H1 (cell line): ENCODE data around the gene PDZRN3.

Experiments
- EZH2 ChIP-seq: fragments of 200-600 bp; sonication (generic); IDR thresholded peaks from 2 replicates; pipeline ENCODE4 v1.7.1; 2012; ENCODE audit warnings: low read depth, mild to moderate bottlenecking, moderate library complexity, low read length, inconsistent platforms; ENCODE audit not compliant: severe bottlenecking
- JUN ChIP-seq: IDR thresholded peaks from 2 replicates; pipeline ENCODE4 v1.6.1; 2011; ENCODE audit warnings: low read depth, mild to moderate bottlenecking, improper control_type of control experiment, low read length
- JUND ChIP-seq: IDR thresholded peaks from 2 replicates; pipeline ENCODE4 v1.6.1; 2011; ENCODE audit warnings: mild to moderate bottlenecking, improper control_type of control experiment, low read length
- KDM5A ChIP-seq: fragments of 200-600 bp; IDR thresholded peaks from 2 replicates; pipeline ENCODE4 v1.7.1; 2012; ENCODE audit warnings: mild to moderate bottlenecking, low read length, inconsistent platforms, mixed read lengths
- POLR2A ChIP-seq, 2 experiments: IDR thresholded peaks; 1 replicate in 1 of 2; 2 replicates in 1 of 2; pipeline ENCODE4 v1.6.1; 2011; ENCODE audit warnings: low read depth in 2 of 2, low read length in 2 of 2, mild to moderate bottlenecking in 2 of 2; ENCODE audit errors: control extremely low read depth in 1 of 2
- YY1 ChIP-seq: IDR thresholded peaks from 2 replicates; pipeline ENCODE4 v1.6.1; 2011; ENCODE audit warnings: low read depth, mild to moderate bottlenecking, low read length
- TF ChIP-seq, protein P1 (sequence below): IDR thresholded peaks from 2 replicates; pipeline ENCODE4 v1.6.1; 2011; ENCODE audit warnings: low read depth, mild to moderate bottlenecking, low read length; ENCODE audit not compliant: insufficient read depth
- TF ChIP-seq, protein P2 (sequence below), 3 experiments: IDR thresholded peaks; 1 replicate in 2 of 3; 2 replicates in 1 of 3; pipeline versions ENCODE4 v1.5.1 to v1.6.1; 2011; ENCODE audit warnings: low read length in 3 of 3, mild to moderate bottlenecking in 3 of 3, inconsistent platforms in 2 of 3, low read depth in 1 of 3, moderate library complexity in 1 of 3; ENCODE audit not compliant: insufficient read depth in 1 of 3; ENCODE audit errors: control extremely low read depth in 1 of 3

DNA sequence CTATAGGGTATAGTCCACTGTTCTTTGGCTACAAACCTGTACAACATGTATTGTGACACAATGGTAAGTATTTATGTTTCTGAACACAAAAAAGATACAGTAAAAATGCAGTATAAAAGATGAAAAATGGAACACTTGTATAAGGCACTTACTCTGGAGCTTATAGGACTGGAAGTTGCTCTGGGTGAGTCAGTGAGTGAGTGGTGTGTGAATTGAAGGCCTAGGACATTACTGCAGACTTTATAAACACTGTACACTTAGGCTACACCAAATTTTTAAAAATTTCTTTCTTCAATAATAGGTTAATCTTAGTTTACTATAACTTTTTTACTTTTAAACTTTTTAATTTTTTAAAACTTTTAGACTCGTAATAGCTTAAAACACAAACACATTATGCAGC, 10.5 kb upstream of the PDZRN3 start:
- TF ChIP-seq, protein P1, sequence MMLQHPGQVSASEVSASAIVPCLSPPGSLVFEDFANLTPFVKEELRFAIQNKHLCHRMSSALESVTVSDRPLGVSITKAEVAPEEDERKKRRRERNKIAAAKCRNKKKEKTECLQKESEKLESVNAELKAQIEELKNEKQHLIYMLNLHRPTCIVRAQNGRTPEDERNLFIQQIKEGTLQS: no peak
- TF ChIP-seq, protein P2, sequence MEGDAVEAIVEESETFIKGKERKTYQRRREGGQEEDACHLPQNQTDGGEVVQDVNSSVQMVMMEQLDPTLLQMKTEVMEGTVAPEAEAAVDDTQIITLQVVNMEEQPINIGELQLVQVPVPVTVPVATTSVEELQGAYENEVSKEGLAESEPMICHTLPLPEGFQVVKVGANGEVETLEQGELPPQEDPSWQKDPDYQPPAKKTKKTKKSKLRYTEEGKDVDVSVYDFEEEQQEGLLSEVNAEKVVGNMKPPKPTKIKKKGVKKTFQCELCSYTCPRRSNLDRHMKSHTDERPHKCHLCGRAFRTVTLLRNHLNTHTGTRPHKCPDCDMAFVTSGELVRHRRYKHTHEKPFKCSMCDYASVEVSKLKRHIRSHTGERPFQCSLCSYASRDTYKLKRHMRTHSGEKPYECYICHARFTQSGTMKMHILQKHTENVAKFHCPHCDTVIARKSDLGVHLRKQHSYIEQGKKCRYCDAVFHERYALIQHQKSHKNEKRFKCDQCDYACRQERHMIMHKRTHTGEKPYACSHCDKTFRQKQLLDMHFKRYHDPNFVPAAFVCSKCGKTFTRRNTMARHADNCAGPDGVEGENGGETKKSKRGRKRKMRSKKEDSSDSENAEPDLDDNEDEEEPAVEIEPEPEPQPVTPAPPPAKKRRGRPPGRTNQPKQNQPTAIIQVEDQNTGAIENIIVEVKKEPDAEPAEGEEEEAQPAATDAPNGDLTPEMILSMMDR (IDR thresholded peaks at IDR 0.05; ENCODE audit: control extremely low read depth in 1 of 3, insufficient read depth in 1 of 3, low read depth in 1 of 3, low read length in 3 of 3): no peak
- no peak for TF ChIP-seq POLR2A (IDR thresholded peaks at IDR 0.05; ENCODE audit: control extremely low read depth in 1 of 2, low read depth in 2 of 2, low read length in 2 of 2)
- TF ChIP-seq JUND: no peak
- no peak for TF ChIP-seq JUN
- TF ChIP-seq YY1: no peak
- no peak for TF ChIP-seq EZH2
- no peak for TF ChIP-seq KDM5A
